Measurements from ENCODE around the gene CXADR.
"Not testable (repeated sequence)": the region's sequence is repeated elsewhere in the genome, so short reads cannot be mapped to it uniquely, and the experiment has no call there.

Gene CXADR

GRCh38 chr21:17502985-17503384 is 9.9 kb upstream of the CXADR start:
- ATAC-seq: not testable (repeated sequence)

DNA sequence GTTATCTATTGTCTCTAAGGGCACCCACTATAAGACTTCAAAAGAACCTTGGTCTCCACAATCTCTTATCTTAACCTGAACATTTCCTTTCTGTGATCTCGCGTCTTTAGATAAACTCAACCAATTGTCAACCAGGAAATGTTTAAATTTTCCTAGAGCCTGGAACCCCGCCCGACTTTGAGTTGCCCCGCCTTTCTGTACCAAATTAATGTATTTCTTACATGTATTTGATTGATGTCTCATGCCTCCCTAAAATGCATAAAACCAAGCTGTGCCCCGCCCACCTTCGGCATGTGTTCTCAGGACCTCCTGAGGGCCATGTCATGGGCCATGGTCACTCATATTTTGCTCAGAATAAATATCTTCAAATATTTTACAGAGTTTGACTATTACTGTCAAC is 5.9 kb upstream of the CXADR start:
- ATAC-seq: no peak

DNA sequence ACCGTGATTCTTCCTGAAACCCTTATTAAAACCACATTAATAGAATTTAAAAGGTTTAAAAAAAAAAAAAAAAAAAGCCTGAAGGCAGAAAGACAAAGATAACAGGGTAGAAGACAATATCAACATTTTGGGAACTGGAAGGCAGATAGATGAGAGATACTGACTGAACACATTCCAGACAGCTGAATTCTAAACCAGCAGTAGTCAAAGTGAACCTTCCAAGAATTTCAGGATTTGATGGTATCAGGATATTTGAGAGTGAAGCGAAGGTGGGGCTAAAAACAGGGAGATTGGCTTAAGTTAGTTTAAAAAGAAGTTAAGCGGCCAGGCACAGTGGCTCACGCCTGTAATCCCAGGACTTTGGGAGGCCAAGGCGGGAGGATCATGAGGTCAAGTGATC is 5.3 kb upstream of the CXADR start:
- no peak for ATAC-seq

DNA sequence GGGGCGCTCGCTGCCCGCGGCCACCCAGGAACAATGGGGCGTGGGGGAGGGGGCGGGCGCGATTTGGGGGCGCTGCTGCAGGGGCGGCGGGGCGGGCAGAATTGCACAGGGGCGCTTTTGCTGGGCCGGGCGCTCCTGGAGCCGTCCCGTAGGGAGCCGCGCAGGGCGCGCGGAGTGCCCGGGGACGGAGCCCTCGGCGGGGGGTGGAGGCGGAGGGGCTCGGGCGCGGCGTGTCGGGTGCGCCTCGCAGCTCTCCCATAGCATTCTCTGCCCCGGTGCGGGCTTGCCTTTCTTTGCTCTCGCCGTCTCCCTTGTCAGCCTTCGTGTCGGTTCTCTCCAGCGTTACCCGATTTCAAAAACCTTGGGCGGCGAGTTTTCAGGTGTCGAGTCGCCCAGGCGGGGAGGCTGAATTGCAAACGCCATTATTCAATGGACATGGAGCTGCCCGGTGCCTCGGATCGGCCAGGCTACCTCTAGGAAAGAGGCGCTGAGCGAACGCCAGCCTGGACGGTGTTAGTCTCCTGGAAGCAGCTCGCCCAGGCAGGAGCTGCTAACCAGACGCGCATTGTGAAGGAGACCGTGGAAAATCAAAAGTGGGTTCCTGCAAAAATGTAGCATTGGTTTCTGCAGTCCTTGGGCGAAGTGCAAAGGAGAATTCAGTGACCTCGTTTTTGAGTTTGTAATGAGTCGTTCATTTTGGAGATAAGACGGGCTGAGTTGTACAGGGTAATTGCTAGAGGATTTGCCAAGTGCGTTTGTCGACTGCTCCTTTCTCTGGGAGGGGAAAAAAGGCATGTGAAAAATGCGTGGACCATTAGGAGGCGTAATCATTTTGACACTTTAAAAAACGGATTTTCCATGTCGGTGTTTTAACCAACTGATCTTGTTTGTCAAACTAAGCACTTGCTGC is 626 bp downstream of the CXADR start:
- ATAC-seq: peak; percentile 30 to 41

- ATAC-seq: no peak
Observed at GRCh38 chr21:17514124-17514845, 1.4 kb downstream of the CXADR start.

- ATAC-seq: not testable (repeated sequence)
Observed at GRCh38 chr21:17517008-17517407, 4.2 kb downstream of the CXADR start.

DNA sequence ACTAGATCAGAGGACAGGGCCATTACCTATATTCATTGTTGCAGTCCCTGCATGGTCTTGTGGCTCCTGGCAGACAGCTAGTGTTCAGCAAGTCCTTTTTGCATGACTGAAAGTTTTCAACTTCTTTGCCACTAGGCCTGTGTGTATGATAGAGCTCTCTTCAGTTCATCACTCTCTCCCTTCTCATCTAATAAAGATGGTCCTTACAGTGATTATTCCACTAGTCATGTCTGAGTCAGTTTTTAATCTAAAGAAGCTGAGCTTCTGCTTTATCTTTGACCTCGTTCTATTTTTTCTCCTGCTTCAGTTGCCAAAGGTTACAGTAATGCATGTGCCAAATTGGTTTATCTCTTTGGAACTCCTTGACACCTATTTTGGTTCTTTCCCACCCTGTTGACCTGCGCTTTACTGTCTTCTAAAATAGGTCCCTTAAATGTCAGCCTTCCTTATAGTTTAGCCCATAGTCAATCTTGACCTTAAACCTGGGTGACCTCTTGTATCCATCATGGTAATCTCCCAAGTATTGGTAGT is 6.4 kb downstream of the CXADR start:
- ATAC-seq: no peak

DNA sequence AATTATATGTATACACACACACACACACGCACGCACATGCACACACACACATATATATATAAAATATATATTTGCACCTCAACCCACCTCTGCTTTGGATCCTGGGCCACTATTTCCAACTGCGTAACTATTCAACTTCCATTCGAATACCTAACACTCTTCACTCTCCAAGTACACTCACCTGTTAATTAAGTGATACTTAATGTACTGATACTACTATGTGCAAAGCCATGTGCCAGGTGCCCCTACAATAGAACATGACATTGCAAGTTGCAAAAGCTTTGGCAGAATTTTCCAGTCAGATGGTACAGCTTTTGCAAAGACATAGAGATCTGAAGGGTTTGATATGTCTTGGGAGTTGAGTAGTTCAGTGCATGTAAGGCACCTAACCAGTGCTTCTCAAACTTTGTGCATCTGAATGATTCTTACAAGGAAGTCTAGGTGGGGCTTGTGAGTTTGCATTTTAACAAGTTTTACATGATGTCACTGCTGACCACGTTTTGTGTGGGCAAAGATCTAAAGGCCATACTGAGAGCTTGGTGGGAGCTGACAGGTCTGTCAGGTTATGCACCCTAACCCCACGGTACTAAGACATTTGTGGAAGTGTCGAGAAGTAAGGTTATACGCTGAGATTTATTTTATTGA is 7.2 kb downstream of the CXADR start:
- ATAC-seq: no peak

- no peak for ATAC-seq
Observed at GRCh38 chr21:17523007-17523451, 10.2 kb downstream of the CXADR start.

DNA sequence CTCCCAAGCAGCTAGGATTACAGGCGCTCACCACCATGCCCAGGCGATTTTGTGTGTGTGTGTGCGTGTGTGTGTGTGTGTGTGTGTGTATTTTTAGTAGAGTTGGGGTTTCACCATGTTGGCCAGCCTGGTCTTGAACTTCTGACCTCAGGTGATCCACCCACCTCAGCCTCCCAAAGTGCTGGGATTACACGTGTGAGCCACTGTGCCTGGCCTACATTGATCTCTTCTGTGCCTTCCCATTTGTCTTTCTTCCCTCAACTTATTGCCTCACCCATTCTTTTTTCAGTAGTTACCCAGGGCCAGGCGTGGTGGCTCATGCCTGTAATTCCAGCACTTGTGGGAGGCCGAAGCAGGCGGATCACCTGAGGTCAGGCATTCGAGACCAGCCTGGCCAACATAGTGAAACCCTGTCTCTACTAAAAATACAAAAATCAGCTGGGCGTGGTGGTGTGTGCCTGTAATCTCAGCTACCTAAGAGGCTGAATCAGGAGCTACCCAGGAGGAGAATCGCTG is 11.2 kb downstream of the CXADR start:
- ATAC-seq: not testable (repeated sequence)

- ATAC-seq: no peak
Observed at GRCh38 chr21:17524635-17525034, 11.8 kb downstream of the CXADR start.

DNA sequence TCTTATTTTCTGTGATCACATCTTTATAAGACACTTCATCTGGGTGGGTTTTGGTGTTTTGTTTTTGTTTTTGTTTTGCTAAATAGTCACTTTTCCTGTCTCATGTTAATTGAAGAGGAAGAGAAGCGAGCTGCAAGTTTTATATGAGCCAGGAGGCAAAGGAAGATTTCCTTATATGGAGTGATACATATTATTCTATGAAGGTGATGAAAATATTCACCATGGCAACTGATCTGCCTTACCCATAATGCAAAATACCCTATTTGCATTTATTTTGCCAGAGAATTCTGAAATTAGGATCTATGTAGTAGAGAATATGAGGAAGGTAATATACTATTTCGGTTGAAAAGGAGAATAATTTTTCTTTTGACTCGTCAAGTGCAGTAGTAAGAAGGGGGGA is 13.9 kb downstream of the CXADR start:
- ATAC-seq: no peak

DNA sequence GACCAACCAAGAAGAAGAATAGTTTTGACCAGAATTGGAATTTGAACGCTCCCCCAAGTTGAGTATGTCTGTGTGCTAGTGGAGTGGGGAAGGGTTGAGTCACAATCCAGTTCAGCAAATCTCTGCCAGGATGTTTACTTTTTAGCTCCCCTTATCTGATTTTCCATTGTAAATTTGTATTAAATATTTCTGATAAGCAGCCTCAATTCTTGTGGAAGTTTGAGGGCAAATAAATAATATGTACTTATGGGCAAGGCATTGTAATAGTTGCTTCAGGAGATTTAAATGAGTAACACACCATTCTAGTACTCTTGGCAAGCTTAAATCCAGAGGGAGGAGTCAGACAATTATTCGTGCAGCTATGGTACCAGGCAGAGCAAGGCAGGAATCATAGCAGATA is 14.4 kb downstream of the CXADR start:
- ATAC-seq: no peak

DNA sequence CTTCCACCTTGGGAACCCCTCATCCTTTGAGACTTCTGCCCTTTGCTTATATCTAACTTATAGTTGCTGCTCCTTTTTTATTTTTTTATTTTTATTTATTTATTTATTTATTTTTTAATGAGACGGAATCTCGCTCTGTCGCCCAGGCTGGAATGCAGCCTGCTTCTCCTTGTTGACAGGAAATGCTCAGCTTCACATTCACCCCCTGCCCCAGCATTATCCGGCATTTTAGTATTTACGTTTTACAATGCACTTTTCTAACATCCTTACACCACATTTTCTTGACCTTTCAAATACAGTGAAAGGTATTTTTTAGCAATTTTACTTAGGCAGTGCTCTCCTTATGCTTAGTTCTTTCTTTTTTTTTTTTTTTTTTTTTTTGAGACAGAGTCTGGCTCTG is 14.9 kb downstream of the CXADR start:
- no peak for ATAC-seq

GRCh38 chr21:17529648-17530047 is 16.8 kb downstream of the CXADR start:
- ATAC-seq: no peak

DNA sequence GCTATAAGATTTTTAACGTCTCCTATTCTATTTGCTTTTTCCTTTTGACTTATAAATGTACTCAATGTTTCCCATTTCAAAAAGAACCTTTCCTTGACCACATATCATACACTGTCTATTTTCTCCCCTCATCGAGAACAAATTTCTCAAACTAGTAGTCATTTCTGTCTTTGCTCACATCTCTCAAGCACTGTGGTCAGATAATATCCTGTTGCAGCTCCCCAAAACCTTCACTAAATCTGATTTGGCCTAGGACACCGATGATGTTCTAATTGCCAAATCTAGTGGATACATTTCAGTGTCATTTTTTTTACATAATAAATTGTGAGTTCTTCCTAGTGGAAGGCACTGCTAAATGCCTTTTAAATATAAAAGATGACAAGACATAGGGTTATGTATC is 19.4 kb downstream of the CXADR start:
- ATAC-seq: no peak

DNA sequence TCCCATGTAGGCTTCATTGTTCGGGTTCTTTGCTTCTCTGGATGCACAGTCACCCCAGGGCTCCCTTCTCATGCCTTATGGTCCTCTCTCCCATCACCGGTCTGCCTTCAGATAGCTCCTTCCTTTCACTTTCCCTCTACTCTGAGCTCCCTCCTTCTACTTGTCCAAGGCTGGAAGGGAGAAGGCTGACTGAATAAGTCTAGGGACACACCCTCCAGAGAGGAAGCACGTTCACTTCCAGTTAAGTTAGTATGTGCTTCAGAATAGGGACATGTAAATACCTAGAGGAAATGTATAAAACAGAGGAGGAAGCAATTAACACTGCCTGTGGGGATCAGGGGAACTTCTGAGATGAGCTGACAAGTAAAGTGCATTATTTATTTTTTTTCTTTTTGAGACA is 23.5 kb downstream of the CXADR start:
- ATAC-seq: no peak

DNA sequence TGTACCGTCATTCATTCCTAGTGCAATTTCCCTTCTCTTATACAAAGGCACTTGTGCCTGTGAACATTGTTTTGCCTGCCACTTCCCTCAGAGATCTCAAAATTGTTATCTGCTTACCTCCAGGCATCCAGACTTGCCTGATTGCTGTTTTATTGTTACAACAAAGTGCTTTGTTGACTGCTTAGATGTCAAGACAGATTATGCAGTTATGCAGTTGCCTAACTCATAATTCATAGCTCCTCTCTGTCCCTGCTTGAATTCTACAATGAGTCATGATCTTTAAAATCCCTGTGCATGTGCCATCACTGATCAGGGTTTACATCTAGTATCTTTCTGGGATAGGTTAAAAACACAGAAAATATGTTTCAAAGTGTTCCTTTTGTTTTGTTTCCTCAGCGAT is 24.5 kb downstream of the CXADR start:
- no peak for ATAC-seq

DNA sequence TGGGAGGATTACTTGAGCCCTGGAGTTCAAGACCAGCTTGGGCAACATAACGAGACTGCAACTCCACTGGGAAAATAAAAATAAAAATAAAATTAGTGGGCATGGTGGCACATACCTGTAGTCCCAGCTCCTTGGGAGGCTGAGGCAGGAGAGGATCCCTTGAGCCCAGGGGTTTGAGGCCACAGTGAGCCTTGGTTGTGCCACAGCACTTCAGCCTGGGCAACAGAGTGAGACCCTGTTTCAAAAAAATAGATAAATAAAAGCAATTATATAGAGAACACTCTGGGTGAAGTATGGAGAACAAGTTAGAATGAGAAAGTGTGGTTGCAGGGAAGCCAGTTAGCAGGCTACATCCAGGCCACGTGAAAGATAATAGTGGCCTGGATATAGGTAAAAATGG is 25.7 kb downstream of the CXADR start:
- no peak for ATAC-seq

- ATAC-seq: no peak
Observed at GRCh38 chr21:17539323-17539722, 26.5 kb downstream of the CXADR start.

DNA sequence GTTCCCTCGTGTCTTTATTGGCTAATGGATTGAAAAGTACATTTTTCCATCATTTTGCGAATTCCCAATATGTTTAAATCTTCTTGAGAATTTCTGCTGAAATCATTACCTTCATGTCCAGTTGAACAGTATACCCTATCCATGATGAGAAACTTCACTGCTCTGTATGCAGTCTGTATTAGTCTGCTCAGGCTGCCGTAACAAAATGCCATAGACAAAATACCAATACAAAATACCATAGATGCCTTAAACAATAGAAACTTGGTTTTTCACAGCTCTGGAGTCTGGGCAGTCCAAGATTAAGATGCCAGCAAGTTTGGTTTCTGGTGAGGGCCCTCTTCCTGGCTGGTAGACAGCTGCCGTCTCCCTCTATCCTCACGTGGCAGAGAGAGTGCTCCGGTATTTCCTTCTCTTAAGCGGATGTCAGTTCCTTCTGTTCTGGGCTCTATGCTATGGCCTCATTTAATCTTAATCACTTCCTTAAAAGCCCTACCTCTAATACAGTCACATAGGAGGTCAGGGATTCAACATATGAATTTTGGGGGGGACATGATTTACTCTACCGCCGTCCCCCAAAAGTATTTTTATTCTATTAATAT is 27.0 kb downstream of the CXADR start:
- no peak for ATAC-seq

GRCh38 chr21:17540530-17540929 is 27.7 kb downstream of the CXADR start:
- no peak for ATAC-seq

Measured in activated CD4-positive, CD25-positive, alpha-beta regulatory T cell treated with anti-CD3 and anti-CD28 coated beads, Interleukin-2, amount 50 U/mL, for 24 hours (primary cell).